DMS153 treated with DMSO at 0.1 percent for 48 hours (cell line): ENCODE data around the gene HS6ST3.

Experiments used
- DNase-seq: peaks from one replicate; lab custom pipeline; 2025; ENCODE audit not compliant: unreplicated experiment; lab: John Stamatoyannopoulos, UW

The HS6ST3 gene

DNA sequence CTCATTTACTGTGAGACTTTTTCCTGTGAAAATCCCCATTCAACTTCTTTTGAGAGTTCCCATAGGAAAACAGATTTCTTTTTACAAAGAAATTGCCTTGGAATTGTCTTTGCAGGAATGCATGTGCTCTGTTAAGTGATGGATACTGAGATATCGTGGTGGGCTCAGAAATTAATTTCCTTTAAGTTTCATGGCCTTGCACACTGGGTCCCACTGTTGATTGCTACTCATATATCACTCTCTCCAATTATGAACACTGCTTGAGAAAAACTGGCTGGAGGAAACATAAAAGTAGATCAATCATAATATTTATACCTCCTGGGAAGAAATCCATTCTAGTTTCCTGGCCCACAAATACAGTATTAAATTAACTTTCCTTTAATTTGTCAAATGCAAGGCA lies 773.1 kb downstream of the HS6ST3 start:
- DNase-seq, result no peak

DNA sequence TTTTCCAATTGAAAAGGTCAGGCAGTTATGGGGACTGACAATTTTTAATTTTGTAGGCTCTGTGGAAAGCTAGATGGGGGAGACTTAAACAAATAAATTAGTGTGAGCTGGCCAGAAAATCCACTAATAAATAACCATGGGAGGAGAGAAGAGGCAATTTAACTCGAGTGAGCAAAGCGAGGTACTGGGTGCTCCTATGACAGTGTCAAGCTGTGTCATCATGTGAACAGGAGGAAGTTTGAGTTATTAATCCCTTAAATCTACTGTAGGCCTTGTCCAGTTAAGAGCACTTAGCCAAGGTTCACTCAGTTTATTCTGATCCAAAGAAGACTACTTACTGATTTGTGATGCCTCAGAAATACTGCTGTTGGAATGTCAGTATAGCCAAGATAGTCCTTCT lies 781.6 kb downstream of the HS6ST3 start:
- peak; percentile 42 for DNase-seq

- no peak for DNase-seq
Measured at GRCh38 chr13:96880419-96880818, 790.5 kb downstream of the HS6ST3 start.
